Measurements from ENCODE around the gene ADAMTS9.

ADAMTS9 gene, protein sequence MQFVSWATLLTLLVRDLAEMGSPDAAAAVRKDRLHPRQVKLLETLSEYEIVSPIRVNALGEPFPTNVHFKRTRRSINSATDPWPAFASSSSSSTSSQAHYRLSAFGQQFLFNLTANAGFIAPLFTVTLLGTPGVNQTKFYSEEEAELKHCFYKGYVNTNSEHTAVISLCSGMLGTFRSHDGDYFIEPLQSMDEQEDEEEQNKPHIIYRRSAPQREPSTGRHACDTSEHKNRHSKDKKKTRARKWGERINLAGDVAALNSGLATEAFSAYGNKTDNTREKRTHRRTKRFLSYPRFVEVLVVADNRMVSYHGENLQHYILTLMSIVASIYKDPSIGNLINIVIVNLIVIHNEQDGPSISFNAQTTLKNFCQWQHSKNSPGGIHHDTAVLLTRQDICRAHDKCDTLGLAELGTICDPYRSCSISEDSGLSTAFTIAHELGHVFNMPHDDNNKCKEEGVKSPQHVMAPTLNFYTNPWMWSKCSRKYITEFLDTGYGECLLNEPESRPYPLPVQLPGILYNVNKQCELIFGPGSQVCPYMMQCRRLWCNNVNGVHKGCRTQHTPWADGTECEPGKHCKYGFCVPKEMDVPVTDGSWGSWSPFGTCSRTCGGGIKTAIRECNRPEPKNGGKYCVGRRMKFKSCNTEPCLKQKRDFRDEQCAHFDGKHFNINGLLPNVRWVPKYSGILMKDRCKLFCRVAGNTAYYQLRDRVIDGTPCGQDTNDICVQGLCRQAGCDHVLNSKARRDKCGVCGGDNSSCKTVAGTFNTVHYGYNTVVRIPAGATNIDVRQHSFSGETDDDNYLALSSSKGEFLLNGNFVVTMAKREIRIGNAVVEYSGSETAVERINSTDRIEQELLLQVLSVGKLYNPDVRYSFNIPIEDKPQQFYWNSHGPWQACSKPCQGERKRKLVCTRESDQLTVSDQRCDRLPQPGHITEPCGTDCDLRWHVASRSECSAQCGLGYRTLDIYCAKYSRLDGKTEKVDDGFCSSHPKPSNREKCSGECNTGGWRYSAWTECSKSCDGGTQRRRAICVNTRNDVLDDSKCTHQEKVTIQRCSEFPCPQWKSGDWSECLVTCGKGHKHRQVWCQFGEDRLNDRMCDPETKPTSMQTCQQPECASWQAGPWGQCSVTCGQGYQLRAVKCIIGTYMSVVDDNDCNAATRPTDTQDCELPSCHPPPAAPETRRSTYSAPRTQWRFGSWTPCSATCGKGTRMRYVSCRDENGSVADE (N-terminal part only)

DNA sequence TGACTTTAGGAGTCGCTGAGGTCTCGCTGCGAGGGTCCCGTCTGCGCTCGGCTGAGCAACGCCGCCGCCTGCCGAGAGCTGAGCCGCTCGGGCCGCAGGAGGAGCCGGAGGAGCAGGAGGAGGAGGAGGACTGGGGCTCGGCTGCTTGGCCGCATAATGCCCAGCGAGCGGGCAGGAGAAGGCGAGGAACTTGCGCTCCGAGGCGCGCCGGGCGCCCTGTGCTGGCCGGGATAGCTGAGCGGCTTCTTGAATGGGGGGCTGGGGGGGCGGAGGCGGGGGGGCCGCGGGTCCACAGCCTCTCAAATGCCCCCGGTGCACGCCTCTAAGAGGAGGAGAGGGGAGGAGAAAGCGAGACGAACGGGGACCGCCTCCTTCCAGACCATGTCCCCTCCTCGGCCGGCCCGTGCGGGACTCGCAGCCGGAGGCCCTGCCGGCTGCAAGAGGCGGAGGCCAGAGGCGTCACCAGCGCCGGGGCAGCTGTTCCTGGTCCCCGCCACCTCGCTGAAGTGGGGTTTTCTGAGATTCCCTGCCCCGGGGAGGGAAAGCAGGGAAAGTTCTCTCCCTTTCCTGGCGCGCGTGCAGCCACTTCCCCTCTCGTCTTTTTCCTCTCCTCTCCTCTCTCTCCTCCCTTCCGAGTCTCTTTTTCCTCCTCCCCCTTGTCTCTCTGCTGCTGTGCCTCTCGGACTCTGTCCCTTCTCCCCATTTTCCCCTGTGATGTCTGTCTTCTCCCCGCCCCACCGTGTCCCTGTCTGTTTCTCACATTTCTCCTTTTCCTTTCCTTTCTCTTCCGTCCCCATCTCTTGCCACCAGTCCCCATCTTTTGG lies at the start of gene ADAMTS9:
ADAMTS9 (minus strand) TSS at position 220 of the 824 bp plus-strand sequence. CDS start 343 bp downstream, outside the sequence.
- DNase-seq = peak; percentile 3

DNA sequence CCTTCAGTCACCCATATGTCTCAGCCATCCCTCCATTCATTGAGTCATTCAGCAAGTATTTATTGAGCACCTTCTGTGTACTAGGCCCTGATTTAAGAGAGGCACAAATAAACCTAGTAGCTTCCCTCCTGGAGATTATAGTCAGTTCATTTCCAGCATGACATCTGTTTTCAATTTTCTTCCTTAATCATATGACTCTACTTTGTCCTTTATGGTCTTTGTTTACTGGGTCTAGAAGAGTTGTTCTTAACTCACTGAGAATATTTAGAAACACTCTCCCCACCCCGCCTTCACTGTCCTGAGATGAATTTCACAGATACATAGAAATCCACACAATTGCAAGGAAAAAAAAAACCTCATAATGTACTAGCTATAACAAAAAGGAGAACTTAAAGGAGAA lies 44.8 kb upstream of the ADAMTS9 start:
- no peak for DNase-seq

DNA sequence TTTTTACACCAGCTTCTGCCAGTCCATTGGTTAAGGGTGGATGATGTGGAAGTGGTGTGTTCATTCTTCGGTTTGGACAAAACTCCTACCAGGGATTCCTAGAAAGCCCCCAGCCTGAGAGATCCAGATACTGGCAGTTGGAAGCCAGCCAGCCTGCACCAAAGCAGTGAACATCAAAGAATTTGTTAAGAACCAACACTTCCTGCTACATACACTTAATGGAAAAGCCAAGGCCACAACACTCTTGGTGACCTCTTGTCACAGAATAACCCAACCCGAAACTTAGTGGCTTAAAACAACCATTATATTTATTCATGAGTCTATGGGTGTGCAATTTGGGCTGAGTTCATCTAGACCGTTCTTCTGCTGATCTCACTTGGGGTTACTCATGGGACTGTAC lies 42.9 kb upstream of the ADAMTS9 start:
- DNase-seq = no peak

- DNase-seq = no peak
Observed at GRCh38 chr3:64728994-64729393, 41.2 kb upstream of the ADAMTS9 start.

DNA sequence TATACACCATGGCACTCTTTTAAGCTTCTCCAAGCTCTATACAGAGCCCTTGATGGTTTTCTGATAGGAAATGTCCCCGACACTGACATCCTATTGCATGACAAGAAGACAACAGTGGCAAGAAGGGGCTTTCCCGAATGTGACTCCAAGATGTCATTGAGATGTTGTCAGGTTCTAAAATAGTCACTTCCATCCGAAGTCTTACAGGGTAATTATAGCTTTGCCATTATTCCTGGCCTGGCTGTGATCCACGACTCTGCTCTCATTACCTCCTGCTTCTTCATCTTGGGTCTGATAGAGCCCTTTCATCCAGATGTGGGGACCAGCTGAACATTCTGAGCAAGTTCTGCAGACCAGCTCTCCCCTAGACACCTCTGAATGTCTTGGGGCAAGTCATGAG lies 40.6 kb upstream of the ADAMTS9 start:
- no peak for DNase-seq

GRCh38 chr3:64726414-64727090 lies 38.8 kb upstream of the ADAMTS9 start:
- no peak for DNase-seq

GRCh38 chr3:64718976-64719375 lies 31.2 kb upstream of the ADAMTS9 start:
- DNase-seq = no peak

GRCh38 chr3:64717872-64718613 lies 30.2 kb upstream of the ADAMTS9 start:
- peak; percentile 2 for DNase-seq

- DNase-seq = no peak
Observed at GRCh38 chr3:64717411-64717810, 29.6 kb upstream of the ADAMTS9 start.

DNA sequence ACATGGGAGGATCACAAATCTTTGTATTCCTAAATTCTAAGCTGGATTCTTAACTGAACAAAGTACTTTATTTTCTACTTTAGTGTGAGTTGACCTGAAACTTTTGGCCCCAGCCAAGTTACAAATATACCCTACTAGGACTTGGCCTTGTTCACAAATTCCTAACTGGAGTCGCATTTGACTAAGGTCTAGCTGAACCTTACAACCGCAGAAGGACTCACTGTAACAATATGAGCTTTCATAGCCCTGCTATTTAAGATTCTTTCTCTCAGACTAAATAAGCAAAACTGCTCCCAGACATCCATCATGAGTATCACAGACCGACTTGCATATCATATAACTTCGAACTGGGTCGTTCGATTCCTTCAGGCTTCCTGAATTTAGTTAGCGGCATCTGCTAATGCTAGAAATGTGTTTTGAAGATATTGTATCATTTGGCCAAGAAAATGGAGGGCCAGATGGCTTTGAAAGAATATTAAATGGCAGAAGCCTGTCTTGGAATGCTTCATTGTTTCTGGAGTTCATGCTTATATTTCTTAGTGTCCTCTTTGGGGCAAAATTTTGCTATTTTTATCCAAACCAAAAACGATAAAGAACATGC lies 28.4 kb upstream of the ADAMTS9 start:
- no peak for DNase-seq

GRCh38 chr3:64715211-64715982 lies 27.6 kb upstream of the ADAMTS9 start:
- DNase-seq = no peak

DNA sequence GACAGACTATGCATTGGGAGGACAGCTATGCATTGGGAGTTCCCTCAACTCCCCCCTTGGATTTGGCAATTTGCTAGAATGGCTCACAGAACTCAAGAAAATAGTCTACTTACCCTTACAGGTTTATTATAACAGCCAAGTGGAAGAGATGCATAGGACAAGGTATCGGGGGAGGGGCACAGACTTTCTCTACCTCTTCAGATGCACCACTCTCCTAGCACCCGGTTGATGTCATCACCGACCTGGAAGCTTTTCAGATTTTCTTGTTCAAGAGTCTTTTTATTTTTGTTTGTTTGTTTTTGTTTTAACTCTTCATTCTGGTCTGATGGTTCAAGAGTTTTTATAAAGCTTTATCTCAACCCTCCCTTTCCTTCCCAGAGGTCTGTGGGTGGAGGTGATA lies 20.7 kb upstream of the ADAMTS9 start:
- no peak for DNase-seq

- DNase-seq = no peak
Observed at GRCh38 chr3:64705946-64706345, 18.1 kb upstream of the ADAMTS9 start.

DNA sequence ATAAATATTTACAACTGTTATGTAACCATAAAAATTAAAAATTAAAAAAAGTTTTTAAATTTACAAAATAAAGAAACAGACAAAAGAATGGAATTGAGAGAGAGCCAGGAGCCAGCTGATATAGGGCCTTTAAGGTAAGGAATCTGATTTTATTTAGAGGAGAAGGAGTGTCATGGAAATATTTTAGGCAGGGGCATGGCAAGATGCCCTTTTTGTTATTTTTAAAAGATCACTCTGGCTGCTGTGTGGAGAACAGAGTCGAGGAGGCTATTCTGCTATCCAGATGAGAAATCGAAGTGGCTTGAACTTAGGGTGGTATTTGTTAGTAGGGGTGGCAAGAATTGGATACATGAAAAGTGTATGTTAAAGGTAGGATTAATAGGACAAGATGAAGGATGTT lies 9.1 kb upstream of the ADAMTS9 start:
- no peak for DNase-seq

DNA sequence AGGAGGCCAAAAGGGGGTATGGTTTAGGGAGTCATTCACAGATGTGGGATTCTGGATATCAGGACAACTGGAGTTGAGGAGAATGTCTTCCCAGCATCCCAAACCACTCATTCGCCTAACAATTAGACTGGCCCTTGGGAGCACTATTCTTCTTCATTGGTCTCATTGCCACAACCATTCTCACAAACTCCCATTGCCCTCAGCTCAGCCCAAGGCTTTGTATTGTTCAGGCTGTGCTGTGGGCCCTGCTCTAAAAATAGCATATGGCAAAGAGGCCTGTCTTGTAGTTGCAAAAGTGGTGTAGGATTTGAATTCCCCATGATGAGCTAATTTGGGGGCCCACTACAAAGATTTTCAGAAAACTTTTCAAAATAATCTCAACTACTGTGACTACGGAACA lies 6.3 kb upstream of the ADAMTS9 start:
- no peak for DNase-seq

DNA sequence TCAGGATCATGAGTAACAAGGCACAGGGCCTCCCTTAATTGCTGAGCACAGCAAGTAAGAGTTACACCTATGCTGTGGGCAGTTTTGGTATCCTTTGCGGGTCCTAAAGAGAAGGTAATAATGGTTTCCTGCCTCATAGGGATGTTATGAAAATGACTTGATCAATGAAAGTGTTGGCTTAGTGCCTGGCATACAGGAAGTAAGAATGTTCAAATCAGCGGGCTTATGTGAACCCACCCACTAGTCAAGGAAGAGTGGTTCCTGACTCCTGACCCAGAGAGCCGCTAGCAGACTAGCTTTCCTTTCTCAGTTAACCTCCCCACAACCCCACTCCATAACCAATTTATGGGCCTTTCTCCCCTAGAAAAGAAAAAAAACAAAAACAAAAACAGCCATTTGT lies 5.2 kb upstream of the ADAMTS9 start:
- no peak for DNase-seq

- no peak for DNase-seq
Observed at GRCh38 chr3:64691051-64691450, 3.3 kb upstream of the ADAMTS9 start.

- no peak for DNase-seq
Observed at GRCh38 chr3:64687086-64687780, 567 bp downstream of the ADAMTS9 start.

DNA sequence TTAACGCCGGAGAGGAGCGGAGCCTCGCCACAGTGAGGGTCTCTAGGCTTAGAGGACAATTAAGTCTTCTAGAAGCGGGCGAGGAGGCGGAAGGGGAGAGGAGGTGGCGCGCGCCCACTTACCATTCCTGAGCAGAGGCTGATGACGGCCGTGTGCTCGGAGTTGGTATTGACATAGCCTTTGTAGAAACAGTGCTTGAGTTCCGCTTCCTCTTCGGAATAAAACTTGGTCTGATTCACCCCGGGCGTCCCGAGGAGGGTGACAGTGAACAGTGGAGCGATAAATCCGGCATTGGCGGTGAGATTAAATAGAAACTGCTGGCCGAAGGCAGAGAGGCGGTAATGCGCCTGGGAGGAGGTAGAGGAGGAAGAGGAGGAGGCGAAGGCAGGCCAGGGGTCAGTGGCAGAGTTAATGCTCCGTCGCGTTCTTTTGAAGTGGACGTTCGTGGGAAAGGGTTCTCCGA lies 1.3 kb downstream of the ADAMTS9 start:
- DNase-seq = peak; percentile 27

Data from hematopoietic multipotent progenitor cell treated with erythropoietin and hydrocortisone succinate and interleukin-3 and kit ligand, for 6 days (in vitro differentiated cells).